GM19324 (cell line): Measurements from ENCODE around the gene PRSS57.
"Not testable (repeated sequence)": the region's sequence is repeated elsewhere in the genome, so short reads cannot be mapped to it uniquely, and the experiment has no call there.

Experiments used
- ATAC-seq: cut with Tn5 transposase; IDR thresholded peaks from one replicate; pipeline ENCODE4 v1.9.1; 2021; ENCODE audit warnings: mild to moderate bottlenecking, moderate library complexity; ENCODE audit not compliant: unreplicated experiment, low FRiP score

Gene PRSS57

DNA sequence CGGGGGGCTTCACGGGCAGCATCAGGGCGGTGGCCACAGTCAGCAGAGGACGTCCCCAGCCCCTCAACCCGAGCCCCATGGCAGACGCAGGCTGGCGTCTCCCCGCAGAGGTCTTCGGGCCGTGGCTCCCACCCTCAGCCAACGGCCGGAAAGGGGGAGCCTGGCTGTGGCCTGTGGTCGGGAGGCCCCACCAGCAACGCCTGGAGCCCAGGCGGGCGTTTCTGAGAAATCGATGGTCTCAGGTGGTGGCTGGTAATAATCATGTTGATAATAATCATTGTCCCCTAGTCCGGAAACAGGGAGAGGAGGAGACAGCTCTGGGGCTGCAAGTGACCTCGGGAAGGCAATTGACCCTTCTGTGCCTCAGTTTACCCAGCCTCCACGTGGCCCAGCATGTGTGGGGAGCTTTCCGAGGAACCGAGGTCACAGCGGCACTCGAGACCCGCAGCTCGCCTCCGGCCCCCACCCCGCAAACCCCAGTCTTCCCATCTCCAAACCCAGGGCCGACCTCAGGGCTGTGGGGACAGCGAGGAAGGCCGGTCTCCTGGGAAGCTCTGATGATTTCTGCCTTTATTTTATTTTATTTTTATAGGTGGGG is at the start of gene PRSS57:
Gene PRSS57, minus strand, starts transcription at position 101 of the 598 bp plus-strand sequence. Its CDS starts 22 bp downstream, at position 79.
- no peak for ATAC-seq

- no peak for ATAC-seq
These were observed 48.0 kb upstream of the PRSS57 start for GRCh38 chr19:743168-743687.

GRCh38 chr19:742540-743075 is 47.4 kb upstream of the PRSS57 start:
- no peak for ATAC-seq

GRCh38 chr19:741506-742131 is 46.4 kb upstream of the PRSS57 start:
- ATAC-seq, result no peak

DNA sequence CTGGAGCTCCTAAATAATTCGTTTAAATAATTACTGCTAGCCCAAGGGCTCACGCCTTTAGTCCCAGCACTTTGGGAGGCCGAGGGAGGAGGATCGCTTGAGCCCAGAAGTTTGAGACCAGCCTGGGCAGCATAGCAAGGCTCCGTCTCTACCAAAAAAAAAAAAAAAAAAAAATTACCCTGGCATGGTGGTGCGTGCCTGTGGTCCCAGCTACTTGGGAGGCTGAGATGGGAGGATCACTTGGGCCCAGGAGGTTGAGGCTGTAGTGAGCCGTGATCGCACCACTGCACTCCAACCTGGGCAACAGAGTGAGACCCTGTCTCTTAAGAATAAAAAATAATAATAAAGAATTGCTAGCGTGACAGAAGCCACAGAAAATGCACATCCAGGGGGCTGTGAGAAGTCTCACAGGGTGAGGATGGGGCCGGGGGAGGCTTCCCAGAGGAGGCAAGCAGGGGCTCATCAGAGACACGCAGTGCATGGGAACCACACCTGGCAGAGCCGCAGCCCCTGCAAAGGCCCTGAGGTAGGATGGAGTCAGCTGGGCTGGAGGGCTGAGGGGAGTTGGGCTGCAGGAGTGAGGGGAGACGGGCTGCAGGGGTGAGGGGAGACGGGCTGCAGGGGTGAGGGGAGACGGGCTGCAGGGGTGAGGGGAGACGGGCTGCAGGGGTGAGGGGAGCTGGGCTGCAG is 45.7 kb upstream of the PRSS57 start:
- not testable (repeated sequence) for ATAC-seq

DNA sequence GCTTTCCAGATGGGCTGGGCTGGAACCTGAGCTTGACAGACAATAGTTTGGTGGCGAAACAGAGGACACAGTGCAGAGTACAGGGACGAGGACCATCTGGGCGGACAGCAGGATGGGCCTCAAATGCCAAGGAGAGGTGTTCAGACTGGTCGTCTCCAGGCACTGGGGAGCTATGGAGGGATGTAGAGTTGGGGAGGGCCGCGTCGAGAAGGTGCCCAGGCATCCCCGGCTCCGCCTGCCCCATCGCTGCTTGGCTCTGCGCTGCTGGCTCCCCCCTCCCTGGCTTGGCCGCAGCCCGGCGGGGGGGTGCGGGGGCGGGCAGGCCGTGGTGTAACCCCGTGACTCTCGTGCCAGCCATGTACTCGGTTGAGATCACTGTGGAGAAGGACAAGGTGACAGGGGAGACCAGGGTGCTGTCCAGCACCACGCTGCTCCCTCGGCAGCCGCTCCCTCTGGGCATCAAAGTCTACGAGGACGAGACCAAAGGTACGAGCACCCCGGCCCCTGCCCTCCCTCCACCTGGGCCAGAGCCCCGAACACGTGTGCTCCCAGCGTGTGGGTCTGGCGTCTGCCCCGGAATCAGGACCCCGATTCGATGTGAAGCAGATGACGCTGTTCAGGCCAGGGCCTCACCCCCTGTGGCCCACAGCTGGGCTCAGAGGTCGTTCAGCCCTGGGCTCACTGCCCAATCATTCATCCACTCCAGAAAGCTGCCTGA is 44.9 kb upstream of the PRSS57 start:
- no peak for ATAC-seq

- no peak for ATAC-seq
These were observed 43.4 kb upstream of the PRSS57 start for GRCh38 chr19:738509-739128.

- no peak for ATAC-seq
These were observed 42.4 kb upstream of the PRSS57 start for GRCh38 chr19:737591-738093.

DNA sequence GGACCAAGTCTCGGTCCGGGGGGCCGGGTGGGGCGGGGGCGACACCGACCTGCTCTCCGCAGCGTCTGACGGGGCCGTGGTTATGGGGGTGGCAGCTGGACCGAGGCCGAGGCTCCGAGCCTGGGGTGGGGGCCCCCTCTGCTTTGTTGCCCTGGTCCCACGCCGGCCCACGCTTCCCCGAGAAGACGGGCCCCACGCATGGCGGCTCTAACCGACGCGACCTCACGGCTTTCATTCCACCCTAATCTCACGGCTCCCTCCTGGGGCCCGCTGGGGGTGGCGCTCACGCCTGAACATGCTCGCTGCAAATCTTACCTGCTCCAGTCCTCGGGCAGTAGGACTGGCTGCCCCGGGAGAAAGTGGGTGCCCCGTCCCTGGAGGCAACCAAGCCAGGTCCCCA is 40.9 kb upstream of the PRSS57 start:
- no peak for ATAC-seq

DNA sequence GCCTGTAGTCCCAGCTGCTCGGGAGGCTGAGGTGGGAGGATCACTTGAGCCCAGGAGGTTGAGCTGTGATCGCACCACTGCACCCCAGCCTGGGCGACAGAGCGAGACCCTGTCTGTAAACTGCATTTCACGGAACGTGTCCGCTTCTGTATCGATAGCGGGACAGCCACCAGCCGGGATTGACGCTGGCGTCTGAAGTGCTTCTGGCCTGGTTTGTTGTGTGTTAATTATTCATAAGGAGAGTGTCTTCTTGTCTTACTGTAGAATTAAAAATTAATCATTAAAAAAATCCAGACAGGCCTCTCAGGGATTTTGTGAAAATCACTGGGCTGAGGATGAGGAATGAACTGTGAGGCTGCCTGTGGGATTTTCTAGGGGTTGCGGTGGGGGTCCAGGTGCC is 39.5 kb upstream of the PRSS57 start:
- no peak for ATAC-seq

- no peak for ATAC-seq
These were observed 37.2 kb upstream of the PRSS57 start for GRCh38 chr19:732148-733069.

DNA sequence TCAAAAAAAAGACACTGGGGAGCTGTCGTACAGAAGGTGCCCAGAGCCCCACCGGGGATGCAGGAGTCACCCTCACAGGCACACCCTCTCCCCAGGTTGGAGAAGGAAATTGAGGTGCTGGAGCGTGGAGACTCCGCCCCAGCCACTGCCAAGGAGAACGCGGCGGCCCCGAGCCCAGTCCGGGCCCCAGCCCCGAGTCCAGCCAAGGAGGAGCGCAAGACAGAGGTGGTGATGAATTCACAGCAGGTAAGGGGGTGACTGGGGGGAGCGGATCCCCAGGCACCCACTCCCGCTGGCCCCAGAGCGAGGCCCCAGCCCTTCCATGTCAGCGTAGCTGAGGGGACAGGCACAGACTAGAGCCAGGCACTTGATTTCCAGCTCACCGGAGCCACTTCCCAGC is 35.7 kb upstream of the PRSS57 start:
- ATAC-seq, result no peak

- no peak for ATAC-seq
These were observed 34.9 kb upstream of the PRSS57 start for GRCh38 chr19:729965-730668.

DNA sequence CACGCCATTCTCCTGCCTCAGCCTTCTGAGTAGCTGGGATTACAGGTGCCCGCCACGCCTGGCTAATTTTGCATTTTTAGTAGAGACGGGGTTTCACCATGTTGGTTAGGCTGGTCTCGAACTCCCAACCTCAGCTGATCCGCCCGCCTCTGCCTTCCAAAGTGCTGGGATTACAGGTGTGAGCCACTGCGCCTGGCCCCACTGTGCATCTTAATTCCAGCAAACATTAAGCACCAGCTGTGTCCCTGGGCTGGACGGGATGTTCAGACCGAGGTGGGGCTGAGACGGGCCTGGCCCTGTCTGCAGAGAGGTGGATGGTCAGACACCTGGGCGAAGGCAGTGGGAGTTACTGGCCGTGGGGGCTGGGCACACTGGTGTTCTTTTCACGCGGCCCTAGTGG is 34.3 kb upstream of the PRSS57 start:
- not testable (repeated sequence) for ATAC-seq

DNA sequence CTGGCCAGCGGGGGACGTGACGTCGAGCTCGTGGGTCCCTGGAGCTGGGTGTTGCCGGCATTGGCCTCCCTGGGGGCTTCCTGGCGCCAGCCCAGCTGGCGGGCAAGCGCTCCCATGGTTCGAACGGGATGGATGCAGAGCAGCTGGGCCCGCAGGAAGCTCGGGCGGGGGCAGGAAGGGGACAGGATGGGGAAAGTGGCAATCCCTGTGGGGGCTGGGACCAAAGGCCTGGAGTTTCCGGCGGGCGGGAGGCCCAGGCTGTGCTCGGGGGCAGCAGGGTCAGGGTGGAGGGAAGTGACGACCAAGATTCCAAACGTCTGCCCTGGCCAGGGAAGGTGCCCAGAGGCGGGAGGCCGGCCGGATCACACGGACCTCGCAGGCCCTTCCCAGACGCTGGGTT is 32.8 kb upstream of the PRSS57 start:
- ATAC-seq, result no peak

- no peak for ATAC-seq
These were observed 32.0 kb upstream of the PRSS57 start for GRCh38 chr19:726993-727956.

GRCh38 chr19:725461-726089 is 30.3 kb upstream of the PRSS57 start:
- ATAC-seq, result no peak
